Hypothalamus (tissue), 51 donors: ENCODE data around the gene BHLHA15.
"Not testable (repeated sequence)": the region's sequence is repeated elsewhere in the genome, so short reads cannot be mapped to it uniquely, and the experiment has no call there.

Source experiments
- DNase-seq, 51 donors: peaks; one replicate each; lab custom pipeline; 2025; lab: John Stamatoyannopoulos, UW

The BHLHA15 gene

DNA sequence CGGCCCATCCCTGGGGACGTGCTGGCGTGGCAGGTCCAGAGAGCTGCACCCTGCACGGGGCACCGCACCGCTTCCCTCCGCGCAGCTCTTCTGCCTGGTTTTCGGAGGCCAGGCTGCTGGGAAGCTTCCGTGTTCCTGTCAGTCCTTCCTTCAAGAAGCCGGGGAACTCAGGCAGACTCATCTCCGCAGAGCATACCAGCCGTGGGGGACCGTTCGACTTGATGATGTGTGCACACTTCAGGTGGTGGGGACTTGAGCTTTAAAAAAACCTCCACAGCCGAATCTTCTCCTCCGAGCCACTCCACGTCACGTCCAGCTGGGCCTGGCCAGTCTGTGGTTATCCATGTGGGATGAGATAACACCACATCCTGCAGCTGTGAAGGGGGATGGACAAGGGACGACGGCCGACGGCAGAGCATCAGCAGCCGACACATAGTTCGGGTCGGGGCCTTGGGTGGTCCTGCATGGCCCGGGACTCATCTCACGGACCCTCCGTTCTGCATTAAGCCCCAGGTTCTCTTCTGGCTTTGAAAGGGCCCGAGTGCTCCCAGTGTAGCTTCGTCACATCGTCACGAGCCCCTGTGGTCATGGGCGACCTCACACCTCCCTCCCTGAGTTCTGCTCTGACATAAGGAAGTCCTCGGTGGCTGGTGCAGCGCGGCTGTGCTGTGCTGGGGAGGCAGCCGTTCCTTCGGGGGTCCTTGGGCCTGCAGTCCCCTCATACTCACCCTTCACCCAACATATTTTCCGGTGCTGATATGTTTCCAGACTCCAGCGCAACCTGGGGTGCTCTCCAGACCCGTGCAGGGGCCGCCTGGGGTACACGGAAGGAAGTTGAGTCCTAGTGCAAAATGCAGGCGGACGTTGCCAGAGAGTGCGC lies 4.5 kb upstream of the BHLHA15 start:
- DNase-seq: no peak

- DNase-seq: no peak
These were observed 1.9 kb upstream of the BHLHA15 start for GRCh38 chr7:98209166-98209920.

GRCh38 chr7:98210513-98211220 lies 572 bp upstream of the BHLHA15 start:
- peak in 8 of 51 donors; percentile 11 to 47 (median 23) for DNase-seq

DNA sequence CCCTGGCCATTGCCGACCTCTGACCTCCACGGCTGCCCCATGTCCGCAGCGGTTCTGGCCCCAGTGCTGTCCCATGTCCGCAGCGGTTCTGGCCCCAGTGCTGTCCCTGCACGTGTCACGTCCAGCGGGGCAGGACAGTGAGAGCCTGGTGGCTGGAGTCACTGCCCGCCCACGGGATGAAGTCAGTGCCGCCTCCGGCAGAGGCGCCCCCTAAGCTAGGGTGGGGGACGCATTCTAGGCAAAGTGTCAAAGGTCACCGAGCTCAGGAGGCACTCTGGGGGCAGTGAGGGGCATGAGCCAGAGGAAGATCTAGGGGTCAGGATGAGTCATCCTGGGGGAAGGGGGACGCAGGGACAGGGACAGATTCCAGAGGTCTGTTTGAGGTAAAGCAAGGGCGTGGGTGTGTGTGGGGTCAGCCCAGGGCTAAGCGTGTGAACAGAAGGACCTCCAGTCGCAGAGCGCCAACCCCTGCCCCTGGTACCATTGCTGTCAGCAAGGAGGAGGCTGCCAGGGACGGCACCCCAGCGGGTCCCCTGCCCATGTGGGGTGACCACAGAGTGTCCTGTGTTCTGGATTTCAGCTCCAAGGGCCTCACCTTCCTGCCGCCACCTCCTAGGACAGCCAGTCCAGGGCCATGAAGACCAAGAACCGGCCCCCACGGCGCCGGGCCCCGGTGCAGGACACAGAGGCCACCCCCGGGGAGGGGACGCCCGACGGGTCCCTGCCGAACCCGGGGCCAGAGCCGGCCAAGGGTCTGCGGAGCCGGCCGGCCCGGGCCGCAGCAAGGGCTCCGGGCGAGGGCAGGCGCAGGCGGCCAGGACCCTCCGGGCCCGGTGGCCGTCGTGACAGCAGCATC lies 665 bp downstream of the BHLHA15 start:
- DNase-seq: no peak

DNA sequence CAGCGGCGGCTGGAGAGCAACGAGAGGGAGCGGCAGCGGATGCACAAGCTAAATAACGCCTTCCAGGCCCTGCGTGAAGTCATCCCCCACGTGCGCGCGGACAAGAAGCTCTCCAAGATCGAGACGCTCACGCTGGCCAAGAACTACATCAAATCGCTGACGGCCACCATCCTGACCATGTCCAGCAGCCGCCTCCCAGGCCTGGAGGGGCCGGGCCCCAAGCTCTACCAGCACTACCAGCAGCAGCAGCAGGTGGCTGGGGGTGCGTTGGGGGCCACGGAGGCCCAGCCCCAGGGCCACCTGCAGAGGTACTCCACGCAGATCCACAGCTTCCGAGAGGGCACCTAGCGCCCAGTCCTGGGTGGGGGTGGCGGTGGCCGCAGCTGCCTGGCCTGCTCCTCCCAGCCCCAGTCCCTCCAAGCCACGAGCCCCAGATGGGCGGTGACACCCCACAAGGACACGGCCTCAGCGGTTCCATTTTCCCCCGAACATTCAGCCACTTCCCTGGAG lies 1.3 kb downstream of the BHLHA15 start:
- DNase-seq: no peak

- DNase-seq: no peak
These were observed 2.2 kb downstream of the BHLHA15 start for GRCh38 chr7:98213296-98213887.

GRCh38 chr7:98213888-98214810 lies 2.9 kb downstream of the BHLHA15 start:
- DNase-seq: peak in 1 of 51 donors; percentile 4

DNA sequence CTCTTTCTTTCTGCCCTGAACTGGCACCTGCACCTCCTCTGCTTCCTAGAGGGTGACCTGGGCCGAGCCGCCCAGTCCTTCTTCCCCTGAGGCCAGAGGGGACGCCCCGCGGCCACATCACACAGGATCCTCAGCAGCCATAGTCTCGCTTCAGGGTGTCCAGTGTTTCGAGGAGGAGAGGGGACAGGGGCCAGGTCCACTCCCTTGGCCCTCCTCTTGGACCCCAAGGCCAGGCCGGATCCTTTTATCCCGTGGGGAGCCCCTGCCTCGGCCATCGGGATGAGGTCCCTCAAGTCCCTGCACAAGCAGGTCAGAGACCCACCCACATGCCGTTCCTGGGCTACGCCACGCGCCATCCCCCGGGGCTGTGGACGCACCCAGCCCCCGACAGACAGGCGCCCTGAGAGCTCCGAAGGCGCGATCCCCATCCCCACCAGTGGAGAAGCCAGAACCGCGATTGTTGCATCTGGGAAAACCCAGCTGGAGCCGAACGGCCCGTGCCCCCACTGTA lies 3.6 kb downstream of the BHLHA15 start:
- DNase-seq: no peak

DNA sequence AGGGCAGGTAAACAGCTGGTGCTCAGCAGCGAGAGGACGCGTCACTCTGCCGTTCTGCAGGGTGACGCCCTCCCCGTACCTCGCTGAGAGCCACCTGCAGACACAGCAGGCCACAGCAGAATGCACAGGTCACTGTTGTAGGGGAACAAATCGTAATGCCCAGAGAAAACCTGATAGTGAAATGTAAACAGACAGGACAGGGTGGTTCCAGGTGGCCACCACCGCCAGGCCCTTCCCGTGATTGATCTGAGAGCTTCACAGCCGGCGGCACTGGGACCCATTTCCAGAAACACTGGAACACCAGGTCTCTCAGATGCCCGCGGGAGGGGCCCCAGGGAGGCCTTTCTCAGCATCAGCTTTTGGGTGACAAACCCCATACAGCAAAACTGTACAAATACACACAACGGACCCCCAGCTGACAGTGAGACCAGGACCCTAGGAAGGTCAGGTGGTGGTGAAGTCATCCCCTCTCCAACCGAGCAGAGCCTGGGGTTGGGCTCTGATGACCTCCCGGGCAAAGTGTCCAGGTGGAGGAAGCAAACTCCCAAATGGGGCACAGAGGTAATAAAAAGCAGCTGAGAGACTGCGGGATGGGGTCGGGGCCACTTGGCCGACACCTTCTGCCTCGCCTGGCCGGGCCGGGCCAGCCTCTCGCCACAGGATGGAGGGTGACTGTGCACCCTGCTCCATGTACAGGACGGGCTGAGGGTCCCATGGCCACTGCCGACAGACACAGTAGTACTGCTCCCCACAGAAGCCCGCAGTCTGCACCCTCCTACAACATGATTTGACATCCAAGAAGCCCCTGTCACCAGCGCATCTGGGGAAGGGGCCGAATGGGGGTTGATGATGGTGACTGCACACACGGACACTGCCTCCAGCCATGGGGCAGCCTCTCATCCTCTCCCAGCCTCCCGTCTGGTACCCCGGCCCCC lies 4.6 kb downstream of the BHLHA15 start:
- no peak for DNase-seq

- no peak for DNase-seq
These were observed 5.8 kb downstream of the BHLHA15 start for GRCh38 chr7:98216941-98217622.

DNA sequence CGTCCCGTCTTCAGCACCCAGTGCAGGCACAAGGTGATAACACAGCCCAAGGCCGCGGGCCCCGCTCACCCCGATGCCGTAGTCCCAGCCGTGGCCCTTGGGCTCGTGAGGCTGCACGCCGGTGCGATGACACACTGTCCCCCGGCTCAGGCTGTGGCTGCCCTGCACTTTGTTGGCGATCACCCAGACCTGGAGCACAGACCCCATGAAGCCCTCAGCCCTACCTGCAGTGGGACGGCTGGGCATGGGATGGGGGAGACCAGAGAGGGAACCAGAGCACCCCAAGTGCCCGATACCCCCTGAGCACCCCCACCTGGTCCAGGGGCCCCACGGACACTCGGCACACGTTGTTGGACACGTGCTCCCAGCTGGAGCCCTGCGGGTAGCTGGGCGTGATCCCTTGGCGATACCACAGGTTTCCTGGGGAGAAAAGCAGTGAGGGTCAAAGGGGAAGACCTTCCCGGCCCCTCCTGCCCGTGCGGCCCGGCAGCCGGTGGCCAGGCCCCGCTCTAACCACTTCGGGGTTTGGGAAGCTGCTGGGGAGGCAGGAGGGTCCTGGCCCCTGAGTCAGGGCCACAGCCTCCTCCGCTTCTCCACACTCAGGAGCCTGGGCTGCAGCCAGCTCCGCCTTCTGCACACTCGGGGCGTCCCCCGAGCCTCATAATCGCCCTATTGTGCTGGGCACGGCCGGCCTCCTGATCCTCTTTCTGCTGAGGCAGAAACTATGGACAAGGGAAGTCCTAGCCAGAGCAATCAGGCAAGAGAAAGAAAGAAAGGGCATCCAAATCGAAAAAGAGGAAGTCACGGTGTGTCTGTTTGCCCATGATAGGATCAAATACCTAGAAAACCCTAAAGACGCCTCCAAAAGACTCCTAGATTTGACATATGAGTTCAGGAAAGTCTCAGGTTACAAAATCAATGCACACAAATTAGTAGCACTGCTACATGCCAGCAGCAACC lies 6.7 kb downstream of the BHLHA15 start:
- DNase-seq: peak in 40 of 51 donors; percentile 4 to 81 (median 56)

DNA sequence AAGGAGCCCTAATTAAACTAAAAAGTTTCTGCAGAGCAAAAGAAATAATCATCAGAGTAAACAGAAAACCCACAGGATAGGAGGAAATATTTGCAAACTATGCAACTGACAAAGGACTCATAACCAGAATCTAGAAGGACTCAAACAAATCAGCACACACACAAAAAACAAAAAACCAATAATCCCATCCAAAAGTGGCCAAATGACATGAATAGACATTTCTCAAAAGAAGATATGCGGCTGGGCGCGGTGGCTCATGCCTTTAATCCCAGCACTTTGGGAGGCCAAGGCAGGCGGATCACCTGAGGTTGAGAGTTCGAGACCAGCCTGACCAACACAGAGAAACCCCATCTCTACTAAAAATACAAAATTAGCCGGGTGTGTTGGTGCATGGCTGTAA lies 8.1 kb downstream of the BHLHA15 start:
- DNase-seq: not testable (repeated sequence)

DNA sequence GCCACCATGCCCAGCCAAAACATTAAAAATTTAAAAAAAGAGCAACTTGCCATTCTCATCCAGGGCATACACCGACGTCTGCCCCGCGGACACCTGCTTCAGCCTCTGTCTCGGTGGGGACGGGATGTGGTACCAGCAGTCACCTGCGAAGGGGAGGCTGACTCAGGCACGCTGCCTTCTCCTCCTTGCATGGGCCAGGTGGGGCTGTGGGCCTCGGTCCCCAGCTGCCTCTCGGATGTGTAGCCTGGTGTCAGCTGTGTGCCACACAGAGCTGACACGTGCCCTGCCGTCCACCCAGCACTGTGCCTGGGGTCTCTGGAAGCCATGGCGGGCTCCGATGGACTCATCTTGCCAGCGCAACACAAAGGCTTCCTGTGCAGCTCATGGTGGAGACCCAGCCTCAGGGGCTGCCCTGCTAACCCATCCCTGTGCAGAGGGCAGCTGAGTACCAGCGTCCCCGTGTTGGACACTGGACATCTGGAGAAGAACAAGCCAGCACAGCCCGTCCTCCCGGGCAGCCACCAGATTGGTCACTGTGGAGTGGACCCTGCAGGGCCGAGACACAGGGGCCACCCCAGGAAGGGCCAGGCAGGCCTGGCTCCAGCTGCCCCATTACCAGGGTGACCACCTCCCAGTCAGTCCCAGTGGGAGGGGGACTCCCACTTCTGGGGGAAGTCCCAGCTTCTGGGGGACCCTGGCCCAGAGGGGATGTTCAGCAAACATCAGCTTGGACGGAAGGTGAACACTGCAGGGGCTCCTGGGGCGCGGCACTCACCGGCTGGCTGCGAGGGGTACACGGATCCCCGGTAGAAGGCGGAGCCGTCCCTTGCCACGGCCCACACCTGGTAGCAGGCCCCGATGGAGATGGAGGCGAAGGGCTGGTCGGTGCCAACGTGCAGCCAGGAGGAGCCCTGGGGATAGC lies 10.6 kb downstream of the BHLHA15 start:
- DNase-seq: no peak

DNA sequence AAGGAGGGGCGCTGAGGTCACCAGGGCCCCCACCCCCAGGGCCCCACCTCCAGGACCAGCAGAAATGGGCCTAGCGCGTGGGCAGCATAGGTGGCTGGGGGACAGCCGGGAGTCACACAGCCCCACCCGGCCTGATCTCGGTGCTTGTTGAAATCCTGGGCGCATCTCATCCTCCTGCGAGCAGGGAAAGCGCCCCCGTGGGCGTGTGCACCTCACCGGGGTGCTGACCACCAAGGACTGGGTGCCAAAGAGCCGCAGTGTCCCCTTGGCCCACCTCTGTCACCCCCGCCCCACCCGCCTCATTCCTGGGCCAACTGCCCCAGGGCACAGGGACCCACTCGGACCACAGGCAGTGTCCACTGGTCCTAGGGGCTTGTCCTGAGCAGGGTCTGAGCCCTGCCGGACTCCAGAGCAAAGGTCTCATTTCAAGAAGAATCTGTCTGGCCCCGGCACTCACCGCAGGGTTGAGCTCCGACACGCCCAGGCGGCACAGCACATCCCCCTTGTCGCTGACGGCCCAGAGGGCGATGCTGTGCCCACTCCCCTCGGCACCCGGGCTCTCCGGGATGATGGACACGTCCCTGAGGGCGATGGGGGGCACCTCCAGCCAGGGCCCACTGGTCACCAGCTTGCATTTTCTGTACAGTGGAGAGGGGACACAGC lies 11.4 kb downstream of the BHLHA15 start:
- DNase-seq: no peak
